ENCODE data around the gene PIGH.

DNA sequence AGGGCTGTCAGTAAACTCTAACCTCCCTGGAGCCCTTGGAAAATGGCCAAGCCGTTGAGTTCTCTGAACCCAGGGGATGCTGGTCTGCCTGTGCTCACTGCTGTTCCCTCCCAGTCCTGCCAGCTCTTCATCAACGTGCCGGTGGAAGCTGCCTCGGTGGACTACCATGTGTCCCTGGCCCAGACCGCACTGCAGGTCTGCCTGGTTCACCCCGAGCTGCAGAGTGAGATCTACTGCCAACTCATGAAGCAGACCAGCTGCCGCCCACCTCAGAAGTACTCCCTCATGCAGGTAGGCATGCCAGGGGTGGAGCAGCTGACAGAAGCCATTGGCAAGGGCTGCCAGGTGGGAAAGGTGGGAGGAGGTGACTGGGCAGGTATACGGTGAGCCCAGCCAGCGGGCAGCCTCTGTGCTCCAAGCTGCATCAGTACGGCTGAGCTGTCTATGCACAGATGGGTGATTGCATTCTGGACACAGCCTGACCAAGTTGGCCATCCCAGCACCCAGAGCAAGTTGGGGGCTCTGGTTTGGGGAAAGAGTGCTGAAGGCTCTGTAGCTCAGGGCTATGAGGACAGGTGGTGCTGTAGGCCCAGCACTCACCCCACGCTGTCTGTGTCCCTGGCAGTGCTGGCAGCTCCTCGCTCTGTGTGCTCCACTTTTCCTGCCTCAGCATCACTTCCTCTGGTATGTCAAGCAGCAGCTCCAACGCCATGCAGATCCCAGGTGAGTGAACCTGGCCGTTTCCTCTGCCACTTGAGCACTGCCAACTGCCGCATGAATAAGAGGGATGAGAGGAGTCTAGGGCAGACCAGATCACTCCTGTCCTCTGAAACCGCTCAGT is 21.9 kb downstream of the PIGH start:
- TF ChIP-seq CBX2 (IDR thresholded peaks at IDR 0.05; ENCODE audit: borderline replicate concordance, low read depth) (no peak), EP300 (IDR thresholded peaks at IDR 0.05) (no peak), MYC (IDR thresholded peaks at IDR 0.05; ENCODE audit: borderline replicate concordance, low read length) (no peak), SMC3 (IDR thresholded peaks at IDR 0.05) (no peak), CHD2 (IDR thresholded peaks at IDR 0.05; ENCODE audit: low read length, partially characterized antibody) (no peak), JUNB (IDR thresholded peaks at IDR 0.05) (no peak), FOXS1 (CRISPR knock-in tag; IDR thresholded peaks at IDR 0.05) (no peak), KDM5A (IDR thresholded peaks at IDR 0.05) (no peak)
- TF ChIP-seq, protein P1, sequence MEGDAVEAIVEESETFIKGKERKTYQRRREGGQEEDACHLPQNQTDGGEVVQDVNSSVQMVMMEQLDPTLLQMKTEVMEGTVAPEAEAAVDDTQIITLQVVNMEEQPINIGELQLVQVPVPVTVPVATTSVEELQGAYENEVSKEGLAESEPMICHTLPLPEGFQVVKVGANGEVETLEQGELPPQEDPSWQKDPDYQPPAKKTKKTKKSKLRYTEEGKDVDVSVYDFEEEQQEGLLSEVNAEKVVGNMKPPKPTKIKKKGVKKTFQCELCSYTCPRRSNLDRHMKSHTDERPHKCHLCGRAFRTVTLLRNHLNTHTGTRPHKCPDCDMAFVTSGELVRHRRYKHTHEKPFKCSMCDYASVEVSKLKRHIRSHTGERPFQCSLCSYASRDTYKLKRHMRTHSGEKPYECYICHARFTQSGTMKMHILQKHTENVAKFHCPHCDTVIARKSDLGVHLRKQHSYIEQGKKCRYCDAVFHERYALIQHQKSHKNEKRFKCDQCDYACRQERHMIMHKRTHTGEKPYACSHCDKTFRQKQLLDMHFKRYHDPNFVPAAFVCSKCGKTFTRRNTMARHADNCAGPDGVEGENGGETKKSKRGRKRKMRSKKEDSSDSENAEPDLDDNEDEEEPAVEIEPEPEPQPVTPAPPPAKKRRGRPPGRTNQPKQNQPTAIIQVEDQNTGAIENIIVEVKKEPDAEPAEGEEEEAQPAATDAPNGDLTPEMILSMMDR (IDR thresholded peaks at IDR 0.05): no peak
- TF ChIP-seq, protein P2, sequence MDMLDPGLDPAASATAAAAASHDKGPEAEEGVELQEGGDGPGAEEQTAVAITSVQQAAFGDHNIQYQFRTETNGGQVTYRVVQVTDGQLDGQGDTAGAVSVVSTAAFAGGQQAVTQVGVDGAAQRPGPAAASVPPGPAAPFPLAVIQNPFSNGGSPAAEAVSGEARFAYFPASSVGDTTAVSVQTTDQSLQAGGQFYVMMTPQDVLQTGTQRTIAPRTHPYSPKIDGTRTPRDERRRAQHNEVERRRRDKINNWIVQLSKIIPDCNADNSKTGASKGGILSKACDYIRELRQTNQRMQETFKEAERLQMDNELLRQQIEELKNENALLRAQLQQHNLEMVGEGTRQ (IDR thresholded peaks at IDR 0.05): no peak
- TF ChIP-seq, protein P3, sequence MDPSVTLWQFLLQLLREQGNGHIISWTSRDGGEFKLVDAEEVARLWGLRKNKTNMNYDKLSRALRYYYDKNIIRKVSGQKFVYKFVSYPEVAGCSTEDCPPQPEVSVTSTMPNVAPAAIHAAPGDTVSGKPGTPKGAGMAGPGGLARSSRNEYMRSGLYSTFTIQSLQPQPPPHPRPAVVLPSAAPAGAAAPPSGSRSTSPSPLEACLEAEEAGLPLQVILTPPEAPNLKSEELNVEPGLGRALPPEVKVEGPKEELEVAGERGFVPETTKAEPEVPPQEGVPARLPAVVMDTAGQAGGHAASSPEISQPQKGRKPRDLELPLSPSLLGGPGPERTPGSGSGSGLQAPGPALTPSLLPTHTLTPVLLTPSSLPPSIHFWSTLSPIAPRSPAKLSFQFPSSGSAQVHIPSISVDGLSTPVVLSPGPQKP (IDR thresholded peaks at IDR 0.05; ENCODE audit: low read depth, low read length): no peak
